ENCODE results near the gene LEKR1. TPM values are rescaled to one million over a fixed set of nuclear protein-coding genes. Genes with fewer than 3 reads are reported as not detected.

Gene LEKR1
- total and polyA plus RNA-seq, 3 donors from 2014 or later = 9.7 to 23.0 (median 22.9) TPM

- H3K27me3 ChIP-seq = no peaks in the 10 kb centered on the region
- TF ChIP-seq, protein P1, sequence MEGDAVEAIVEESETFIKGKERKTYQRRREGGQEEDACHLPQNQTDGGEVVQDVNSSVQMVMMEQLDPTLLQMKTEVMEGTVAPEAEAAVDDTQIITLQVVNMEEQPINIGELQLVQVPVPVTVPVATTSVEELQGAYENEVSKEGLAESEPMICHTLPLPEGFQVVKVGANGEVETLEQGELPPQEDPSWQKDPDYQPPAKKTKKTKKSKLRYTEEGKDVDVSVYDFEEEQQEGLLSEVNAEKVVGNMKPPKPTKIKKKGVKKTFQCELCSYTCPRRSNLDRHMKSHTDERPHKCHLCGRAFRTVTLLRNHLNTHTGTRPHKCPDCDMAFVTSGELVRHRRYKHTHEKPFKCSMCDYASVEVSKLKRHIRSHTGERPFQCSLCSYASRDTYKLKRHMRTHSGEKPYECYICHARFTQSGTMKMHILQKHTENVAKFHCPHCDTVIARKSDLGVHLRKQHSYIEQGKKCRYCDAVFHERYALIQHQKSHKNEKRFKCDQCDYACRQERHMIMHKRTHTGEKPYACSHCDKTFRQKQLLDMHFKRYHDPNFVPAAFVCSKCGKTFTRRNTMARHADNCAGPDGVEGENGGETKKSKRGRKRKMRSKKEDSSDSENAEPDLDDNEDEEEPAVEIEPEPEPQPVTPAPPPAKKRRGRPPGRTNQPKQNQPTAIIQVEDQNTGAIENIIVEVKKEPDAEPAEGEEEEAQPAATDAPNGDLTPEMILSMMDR (IDR thresholded peaks at IDR 0.05) = no peak
- no peak for TF ChIP-seq POLR2A (IDR thresholded peaks at IDR 0.05)
- no peaks in the 10 kb centered on the region for H3K9me3 ChIP-seq
- WGBS, 2 donors = 68 to 78% methylated on average over 3 of the region's 3 CpGs
- no peak overlapping the region for H3K27ac ChIP-seq
- no peak overlapping the region for H3K4me3 ChIP-seq
- no peaks in the 10 kb centered on the region for H3K4me1 ChIP-seq
- intact Hi-C loops (cut with DNase I; ENCODE audit: low total_unique reads) = no loop called here
- no peaks in the 10 kb centered on the region for H3K36me3 ChIP-seq (ENCODE audit: low read depth, missing control alignments)
- no peak for DNase-seq
Measured at GRCh38 chr3:156840826-156841689, 14.9 kb downstream of the LEKR1 start.

DNA sequence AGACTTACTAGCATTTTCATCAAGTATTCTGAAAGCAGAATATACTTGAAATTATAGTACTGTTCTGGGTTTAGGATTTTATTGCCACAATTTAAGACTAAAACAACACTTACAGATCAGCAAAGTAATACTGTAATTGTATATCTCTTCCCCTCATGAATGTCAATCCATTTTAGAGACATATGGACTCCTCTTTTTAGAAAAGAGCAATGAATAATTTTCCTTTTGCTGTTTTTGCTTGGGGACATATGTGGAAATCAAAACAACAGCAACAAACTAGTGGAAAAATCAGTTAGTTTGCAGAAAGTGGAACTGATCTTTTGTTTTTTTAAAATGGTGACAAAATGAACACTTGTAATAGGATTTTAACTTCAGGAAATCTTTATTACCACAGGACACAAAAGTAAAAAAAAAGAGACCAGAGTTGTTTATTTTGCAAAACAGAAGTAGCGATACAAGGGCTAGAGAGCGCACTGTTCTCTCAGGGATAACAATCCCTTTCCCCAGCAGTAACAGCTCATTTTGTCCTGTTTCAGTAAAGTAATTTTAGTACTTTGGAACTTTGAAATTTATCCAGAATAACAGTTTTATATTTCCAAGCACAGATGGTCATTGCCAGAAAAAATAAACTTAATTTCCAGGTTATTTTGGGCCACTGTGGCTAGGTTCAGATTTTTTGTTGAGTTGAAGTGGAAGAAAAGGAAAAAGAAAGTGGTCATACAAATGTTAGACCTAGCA lies 17.1 kb downstream of the LEKR1 start:
- intact Hi-C loops (cut with DNase I; ENCODE audit: low total_unique reads) = no loop called here

DNA sequence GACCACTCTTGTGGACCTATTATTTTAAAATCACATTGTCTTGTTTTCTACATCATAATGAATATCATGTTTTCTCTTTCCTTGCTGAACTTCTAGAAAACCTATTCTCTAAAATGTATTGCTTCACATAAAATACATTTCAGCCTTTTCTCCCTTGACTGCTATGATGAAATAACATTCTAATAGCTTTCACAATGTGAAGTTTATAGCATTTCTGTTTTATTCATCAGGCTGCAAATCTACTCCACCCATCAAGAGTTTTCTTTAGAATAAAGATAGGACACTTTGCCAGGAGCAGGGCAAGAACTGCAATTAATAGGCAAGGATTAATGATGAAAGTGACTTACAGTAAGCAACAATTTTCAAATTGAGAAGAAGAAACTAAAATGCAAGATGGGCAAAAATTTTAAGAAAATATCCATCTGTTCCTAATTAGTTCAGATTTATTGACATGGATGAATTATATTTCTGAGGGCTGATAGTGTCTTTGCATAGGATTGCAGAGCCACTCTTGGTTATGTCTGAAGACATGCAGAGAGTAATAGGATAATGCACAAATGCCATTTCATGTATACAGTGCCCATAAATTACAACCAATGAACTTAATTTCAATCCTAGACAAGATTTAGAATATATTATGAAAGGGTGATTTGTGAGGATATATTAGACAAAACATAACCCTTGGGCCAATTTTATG lies 21.7 kb downstream of the LEKR1 start:
- no peak for DNase-seq
- Histone ChIP-seq H3K4me3 (no peak overlapping the region), H3K9me3 (no peaks in the 10 kb centered on the region), H3K27me3 (no peaks in the 10 kb centered on the region), H3K27ac (no peak overlapping the region), H3K4me1 (no peaks in the 10 kb centered on the region), H3K36me3 (ENCODE audit: low read depth, missing control alignments) (no peaks in the 10 kb centered on the region)
- intact Hi-C loops (cut with DNase I; ENCODE audit: low total_unique reads) = no loop called here
- TF ChIP-seq, protein P1 (IDR thresholded peaks at IDR 0.05) = no peak
- TF ChIP-seq POLR2A (IDR thresholded peaks at IDR 0.05) = no peak

More for the DNA sequence above, 17.1 kb downstream of the LEKR1 start:
- 58 to 59% methylated on average over 2 of the region's 2 CpGs for WGBS, 2 donors
- Histone ChIP-seq H3K36me3 (ENCODE audit: low read depth, missing control alignments) (no peaks in the 10 kb centered on the region), H3K27me3 (no peaks in the 10 kb centered on the region), H3K4me1 (no peaks in the 10 kb centered on the region), H3K4me3 (no peak overlapping the region), H3K9me3 (no peaks in the 10 kb centered on the region), H3K27ac (peak overlapping the region; percentile 22 to 70)
- peak; percentile 32 for DNase-seq
- TF ChIP-seq POLR2A (IDR thresholded peaks at IDR 0.05) = no peak
- TF ChIP-seq, protein P1 (IDR thresholded peaks at IDR 0.05) = no peak

DNA sequence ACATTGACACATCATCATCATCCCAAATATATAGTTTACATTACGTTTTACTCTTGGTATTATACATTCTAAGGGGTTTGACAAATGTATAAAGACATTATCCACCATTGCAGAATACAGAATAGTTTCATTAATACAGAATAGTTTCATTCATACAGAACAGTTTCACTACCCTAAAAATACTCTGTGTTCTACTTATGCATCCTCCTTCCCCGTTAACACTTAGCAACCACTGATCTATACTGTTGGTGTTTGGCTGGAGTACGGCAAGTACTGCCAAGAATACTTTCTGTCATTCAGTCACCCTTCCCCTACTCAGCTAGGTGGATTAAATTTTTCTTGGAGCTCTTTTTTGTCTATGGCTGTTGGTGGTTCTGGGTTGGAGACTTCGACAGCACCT lies 33.4 kb downstream of the LEKR1 start:
- TF ChIP-seq, protein P1 (IDR thresholded peaks at IDR 0.05) = no peak
- TF ChIP-seq POLR2A (IDR thresholded peaks at IDR 0.05) = no peak
- 85 to 86% methylated on average over 4 of the region's 4 CpGs for WGBS, 2 donors

More for the DNA sequence above, 33.4 kb downstream of the LEKR1 start:
- no peaks in the 10 kb centered on the region for H3K27me3 ChIP-seq
- no peak for DNase-seq
- no peak overlapping the region for H3K4me3 ChIP-seq
- H3K36me3 ChIP-seq (ENCODE audit: low read depth, missing control alignments) = no peaks in the 10 kb centered on the region
- H3K4me1 ChIP-seq = no peaks in the 10 kb centered on the region
- intact Hi-C loops (cut with DNase I; ENCODE audit: low total_unique reads) = no loop called here
- H3K27ac ChIP-seq = no peak overlapping the region
- H3K9me3 ChIP-seq = no peaks in the 10 kb centered on the region

All from testis (tissue), 3 donors.